K562 (cell line): ENCODE data around the gene PDE6D. TPM values are rescaled to one million over a fixed set of nuclear protein-coding genes. Genes with fewer than 3 reads are reported as not detected.

Source experiments
- CEBPG ChIP-seq, 3 experiments: fragments of 200-800 bp in 1 of 3; sonication (Bioruptor generic) in 1 of 3; sonication (generic) in 1 of 3; formaldehyde crosslinking in 1 of 3; IDR thresholded peaks in 2 of 3; conservative IDR thresholded peaks in 1 of 3; 2 replicates each; pipeline versions ENCODE4 v1.6.1 to v1.8.0; 2016 to 2022; ENCODE audit warnings: missing compliant biosample characterization in 2 of 3, missing genetic modification characterization in 2 of 3, mild to moderate bottlenecking in 1 of 3, missing genetic modification reagents in 1 of 3
- CHD1 ChIP-seq: fragments of 200-600 bp; sonication (generic); IDR thresholded peaks from one replicate; pipeline ENCODE4 v1.6.1; 2012; ENCODE audit warnings: mild to moderate bottlenecking, moderate library complexity, low read length, inconsistent platforms
- CXXC5 ChIP-seq: fragments of 250-450 bp; sonication (Bioruptor Pico); IDR thresholded peaks from 2 replicates; pipeline ENCODE4 v1.8.0; 2022; ENCODE audit warnings: inconsistent platforms, mild to moderate bottlenecking, moderate library complexity
- GABPB2 ChIP-seq: fragments of 250-450 bp; sonication (Bioruptor Pico); conservative IDR thresholded peaks from 2 replicates; pipeline ENCODE4 v1.5.1; 2021; ENCODE audit warnings: mild to moderate bottlenecking
- HDAC2 ChIP-seq: fragments of 450-650 bp; IDR thresholded peaks from 2 replicates; pipeline ENCODE4 v1.6.1; 2016; ENCODE audit warnings: mild to moderate bottlenecking
- KLF13 ChIP-seq: fragments of 450-650 bp; IDR thresholded peaks from 2 replicates; pipeline ENCODE4 v1.6.1; 2016; ENCODE audit warnings: missing genetic modification characterization, low read depth, mild to moderate bottlenecking, missing compliant biosample characterization, moderate library complexity, borderline replicate concordance
- NR4A1 ChIP-seq, 2 experiments: fragments of 250-450 bp in 1 of 2; fragments of 450-650 bp in 1 of 2; sonication (Bioruptor Pico) in 1 of 2; IDR thresholded peaks; 2 replicates each; pipeline versions ENCODE4 v1.4.0 to v1.6.1; 2016 to 2020; ENCODE audit warnings: mild to moderate bottlenecking in 2 of 2, missing compliant biosample characterization in 1 of 2, missing genetic modification characterization in 1 of 2, moderate library complexity in 1 of 2
- POLR2A ChIP-seq: fragments of 450-650 bp; conservative IDR thresholded peaks from 2 replicates; pipeline ENCODE4 v1.6.1; 2016
- PTBP1 ChIP-seq: fragments of 200-400 bp; formaldehyde crosslinking; IDR thresholded peaks from 2 replicates; pipeline ENCODE4 v1.6.1; 2017; ENCODE audit warnings: low read depth, low read length
- SAFB ChIP-seq: fragments of 200-400 bp; formaldehyde crosslinking; IDR thresholded peaks from 2 replicates; pipeline ENCODE4 v1.6.1; 2017; ENCODE audit warnings: low read depth, low read length, borderline replicate concordance
- SIX5 ChIP-seq, 2 experiments: IDR thresholded peaks; 2 replicates each; pipeline ENCODE4 v1.6.1; 2011; ENCODE audit warnings: low read length in 2 of 2, borderline replicate concordance in 1 of 2, low read depth in 1 of 2, mild to moderate bottlenecking in 1 of 2, moderate library complexity in 1 of 2; ENCODE audit not compliant: insufficient read depth in 1 of 2
- SMARCC2 ChIP-seq: fragments of 450-650 bp; IDR thresholded peaks from 2 replicates; pipeline ENCODE4 v1.6.1; 2017; ENCODE audit warnings: antibody characterized with exemption, moderate library complexity, mild to moderate bottlenecking, low read depth
- TRIM28 ChIP-seq: fragments of 450-650 bp; IDR thresholded peaks from 2 replicates; pipeline ENCODE4 v1.6.1; 2017
- XRCC4 ChIP-seq: IDR thresholded peaks from one replicate; pipeline ENCODE4 v1.6.1; 2011; ENCODE audit not compliant: insufficient read depth, insufficient read length; ENCODE audit errors: extremely low read depth
- ZFX ChIP-seq: sonication (generic); formaldehyde crosslinking; IDR thresholded peaks from 2 replicates; pipeline ENCODE4 v1.8.0; 2022; ENCODE audit warnings: mild to moderate bottlenecking, missing genetic modification reagents, moderate library complexity
- ZNF165 ChIP-seq: fragments of 250-450 bp; sonication (Bioruptor Pico); IDR thresholded peaks from 2 replicates; pipeline ENCODE4 v1.4.0; 2020; ENCODE audit warnings: borderline replicate concordance
- ZNF232 ChIP-seq: sonication (generic); formaldehyde crosslinking; IDR thresholded peaks from 2 replicates; pipeline ENCODE4 v1.8.0; 2022; ENCODE audit warnings: mild to moderate bottlenecking, missing genetic modification reagents
- ZNF717 ChIP-seq: fragments of 250-450 bp; sonication (Bioruptor Pico); IDR thresholded peaks from 2 replicates; pipeline ENCODE4 v1.5.0; 2021
- polyA plus RNA-seq, 8 experiments: library from polyadenylated mRNA; depleted of rRNA in 4 of 8; stranded (reverse) in 5 of 8; unstranded in 3 of 8; fragments of >200 nt; fragmentation: Nextera tagmentation in 2 of 8; fragmentation: Illumina TruSeq in 1 of 8; extraction: Ambion mirVana in 2 of 8; extraction: Trizol in 1 of 8; gene quantifications; 2 replicates each; pipeline versions ENCODE4 v1.2.1 to v1.2.3, GENCODE V29; 2011 to 2014; ENCODE audit warnings: inconsistent platforms in 1 of 8, missing spikeins in 1 of 8
- total RNA-seq, 7 experiments: library from RNA; depleted of rRNA in 6 of 7; stranded (reverse); fragments of >200 nt in 6 of 7; fragmentation: Illumina TruSeq in 2 of 7; extraction: Trizol in 2 of 7; gene quantifications; 2 replicates each; pipeline versions ENCODE4 v1.2.1 to v1.2.3, GENCODE V29; 2011 to 2021; ENCODE audit warnings: low replicate concordance in 1 of 7
- TF ChIP-seq, protein P1 (sequence below): fragments of 250-450 bp; sonication (Bioruptor Pico); IDR thresholded peaks from 2 replicates; pipeline ENCODE4 v1.4.0; 2020
- TF ChIP-seq, protein P2 (sequence below): fragments of 450-650 bp; formaldehyde crosslinking; IDR thresholded peaks from 2 replicates; pipeline ENCODE4 v1.4.0; 2020; ENCODE audit warnings: mild to moderate bottlenecking, moderate library complexity

Gene PDE6D
- total and polyA plus RNA-seq, 9 of the 15 experiments (the other 6 are each of a cell fraction or from before 2014, with no cell fraction given), result 0.65 to 11.6 (median 7.0) TPM

DNA sequence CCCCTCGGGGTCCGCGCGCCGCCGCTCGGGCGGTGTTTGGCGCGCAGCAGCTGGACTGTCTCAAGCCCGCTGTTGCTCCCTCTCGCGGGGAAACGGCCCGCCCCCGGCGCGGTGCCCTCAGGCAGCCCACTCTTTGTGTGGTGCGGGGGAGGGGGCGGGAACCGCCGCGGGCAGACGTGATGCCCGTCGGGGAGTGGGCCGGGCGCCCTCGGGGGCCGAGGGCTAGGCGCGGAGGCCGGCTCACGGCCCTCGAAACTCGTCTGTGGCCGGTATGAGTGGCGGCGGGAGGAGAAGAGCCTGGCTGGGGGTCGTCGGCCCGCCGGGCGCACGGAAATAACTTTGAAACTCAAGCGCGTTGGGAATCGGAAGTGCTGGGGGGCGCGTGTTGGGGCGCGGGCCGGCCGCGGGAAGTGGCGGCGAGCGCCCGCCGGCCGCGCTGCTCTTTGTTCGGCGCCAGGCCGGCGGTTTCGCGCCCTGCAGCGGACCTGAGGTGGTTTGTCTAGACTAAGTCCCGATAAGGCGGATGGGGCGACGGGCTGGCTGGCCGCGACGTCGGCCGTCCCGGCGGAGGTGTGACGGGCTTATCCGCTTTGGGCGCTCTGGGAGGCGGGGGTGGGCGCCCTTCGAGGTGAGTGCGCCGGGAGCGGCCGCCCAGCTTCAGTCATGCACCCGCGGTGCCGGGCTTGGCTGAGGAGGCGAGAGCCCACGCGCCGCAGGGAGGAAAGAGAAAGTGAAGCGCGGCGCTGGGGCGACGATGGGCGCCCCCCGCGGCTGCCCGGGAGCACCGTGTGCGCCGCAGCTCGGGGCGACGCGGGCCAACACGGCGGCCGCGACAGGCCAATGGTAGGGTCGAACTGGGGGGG lies 72.1 kb downstream of the PDE6D start (continued):
- TF ChIP-seq NR4A1 (CRISPR knock-in tag; IDR thresholded peaks at IDR 0.05) (no peak), NR4A1 (tag; IDR thresholded peaks at IDR 0.05) (no peak), ZNF232 (CRISPR knock-in tag) (no peak), ZFX (CRISPR knock-in tag) (peak; percentile 40), HDAC2 (no peak), SIX5 (IDR thresholded peaks at IDR 0.05; ENCODE audit: borderline replicate concordance in 1 of 2, insufficient read depth in 1 of 2, low read depth in 1 of 2, low read length in 2 of 2) (no peak), PTBP1 (no peak; the same call in 1 of the 2 replicates), CEBPG (CRISPR knock-in tag; IDR thresholded peaks at IDR 0.05) (no peak), CEBPG (tag; conservative IDR thresholded peaks at IDR 0.05 in 1 of 2, IDR thresholded peaks at IDR 0.05 in 1 of 2) (no peak), SMARCC2 (no peak), SAFB (peak; percentile 49; the same call in 1 of the 2 replicates), TRIM28 (no peak), XRCC4 (no peak), ZNF717 (CRISPR knock-in tag) (no peak), CXXC5 (CRISPR knock-in tag) (peak; percentile 36), KLF13 (tag) (no peak), POLR2A (peak; percentile 64), GABPB2 (no peak), ZNF165 (CRISPR knock-in tag) (no peak), CHD1 (no peak)
- TF ChIP-seq, protein P1, sequence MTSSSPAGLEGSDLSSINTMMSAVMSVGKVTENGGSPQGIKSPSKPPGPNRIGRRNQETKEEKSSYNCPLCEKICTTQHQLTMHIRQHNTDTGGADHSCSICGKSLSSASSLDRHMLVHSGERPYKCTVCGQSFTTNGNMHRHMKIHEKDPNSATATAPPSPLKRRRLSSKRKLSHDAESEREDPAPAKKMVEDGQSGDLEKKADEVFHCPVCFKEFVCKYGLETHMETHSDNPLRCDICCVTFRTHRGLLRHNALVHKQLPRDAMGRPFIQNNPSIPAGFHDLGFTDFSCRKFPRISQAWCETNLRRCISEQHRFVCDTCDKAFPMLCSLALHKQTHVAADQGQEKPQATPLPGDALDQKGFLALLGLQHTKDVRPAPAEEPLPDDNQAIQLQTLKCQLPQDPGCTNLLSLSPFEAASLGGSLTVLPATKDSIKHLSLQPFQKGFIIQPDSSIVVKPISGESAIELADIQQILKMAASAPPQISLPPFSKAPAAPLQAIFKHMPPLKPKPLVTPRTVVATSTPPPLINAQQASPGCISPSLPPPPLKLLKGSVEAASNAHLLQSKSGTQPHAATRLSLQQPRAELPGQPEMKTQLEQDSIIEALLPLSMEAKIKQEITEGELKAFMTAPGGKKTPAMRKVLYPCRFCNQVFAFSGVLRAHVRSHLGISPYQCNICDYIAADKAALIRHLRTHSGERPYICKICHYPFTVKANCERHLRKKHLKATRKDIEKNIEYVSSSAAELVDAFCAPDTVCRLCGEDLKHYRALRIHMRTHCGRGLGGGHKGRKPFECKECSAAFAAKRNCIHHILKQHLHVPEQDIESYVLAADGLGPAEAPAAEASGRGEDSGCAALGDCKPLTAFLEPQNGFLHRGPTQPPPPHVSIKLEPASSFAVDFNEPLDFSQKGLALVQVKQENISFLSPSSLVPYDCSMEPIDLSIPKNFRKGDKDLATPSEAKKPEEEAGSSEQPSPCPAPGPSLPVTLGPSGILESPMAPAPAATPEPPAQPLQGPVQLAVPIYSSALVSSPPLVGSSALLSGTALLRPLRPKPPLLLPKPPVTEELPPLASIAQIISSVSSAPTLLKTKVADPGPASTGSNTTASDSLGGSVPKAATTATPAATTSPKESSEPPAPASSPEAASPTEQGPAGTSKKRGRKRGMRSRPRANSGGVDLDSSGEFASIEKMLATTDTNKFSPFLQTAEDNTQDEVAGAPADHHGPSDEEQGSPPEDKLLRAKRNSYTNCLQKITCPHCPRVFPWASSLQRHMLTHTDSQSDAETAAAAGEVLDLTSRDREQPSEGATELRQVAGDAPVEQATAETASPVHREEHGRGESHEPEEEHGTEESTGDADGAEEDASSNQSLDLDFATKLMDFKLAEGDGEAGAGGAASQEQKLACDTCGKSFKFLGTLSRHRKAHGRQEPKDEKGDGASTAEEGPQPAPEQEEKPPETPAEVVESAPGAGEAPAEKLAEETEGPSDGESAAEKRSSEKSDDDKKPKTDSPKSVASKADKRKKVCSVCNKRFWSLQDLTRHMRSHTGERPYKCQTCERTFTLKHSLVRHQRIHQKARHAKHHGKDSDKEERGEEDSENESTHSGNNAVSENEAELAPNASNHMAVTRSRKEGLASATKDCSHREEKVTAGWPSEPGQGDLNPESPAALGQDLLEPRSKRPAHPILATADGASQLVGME, result no peak
- TF ChIP-seq, protein P2, sequence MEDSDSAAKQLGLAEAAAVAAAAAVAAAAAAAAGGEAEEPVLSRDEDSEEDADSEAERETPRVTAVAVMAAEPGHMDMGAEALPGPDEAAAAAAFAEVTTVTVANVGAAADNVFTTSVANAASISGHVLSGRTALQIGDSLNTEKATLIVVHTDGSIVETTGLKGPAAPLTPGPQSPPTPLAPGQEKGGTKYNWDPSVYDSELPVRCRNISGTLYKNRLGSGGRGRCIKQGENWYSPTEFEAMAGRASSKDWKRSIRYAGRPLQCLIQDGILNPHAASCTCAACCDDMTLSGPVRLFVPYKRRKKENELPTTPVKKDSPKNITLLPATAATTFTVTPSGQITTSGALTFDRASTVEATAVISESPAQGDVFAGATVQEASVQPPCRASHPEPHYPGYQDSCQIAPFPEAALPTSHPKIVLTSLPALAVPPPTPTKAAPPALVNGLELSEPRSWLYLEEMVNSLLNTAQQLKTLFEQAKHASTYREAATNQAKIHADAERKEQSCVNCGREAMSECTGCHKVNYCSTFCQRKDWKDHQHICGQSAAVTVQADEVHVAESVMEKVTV (CRISPR knock-in tag), result no peak
